AG10803 (cell line): Measurements from ENCODE around the gene CCDC183.

Experiments used
- DNase-seq: peaks from one replicate; pipeline ENCODE4 v3.0.0; 2010; ENCODE audit warnings: low read depth
- H3K4me3 ChIP-seq: 2 replicates; pipeline ENCODE4 v1.5.1; 2011; ENCODE audit warnings: mild to moderate bottlenecking, low read length, control low read depth
- TF ChIP-seq, protein P1 (sequence below): conservative IDR thresholded peaks from 2 replicates; pipeline ENCODE4 v1.5.1; 2011; ENCODE audit warnings: mild to moderate bottlenecking, low read length, control low read depth, inconsistent platforms

Gene CCDC183

GRCh38 chr9:136826188-136826541 lies 30.0 kb downstream of the CCDC183 start:
- TF ChIP-seq, protein P1, sequence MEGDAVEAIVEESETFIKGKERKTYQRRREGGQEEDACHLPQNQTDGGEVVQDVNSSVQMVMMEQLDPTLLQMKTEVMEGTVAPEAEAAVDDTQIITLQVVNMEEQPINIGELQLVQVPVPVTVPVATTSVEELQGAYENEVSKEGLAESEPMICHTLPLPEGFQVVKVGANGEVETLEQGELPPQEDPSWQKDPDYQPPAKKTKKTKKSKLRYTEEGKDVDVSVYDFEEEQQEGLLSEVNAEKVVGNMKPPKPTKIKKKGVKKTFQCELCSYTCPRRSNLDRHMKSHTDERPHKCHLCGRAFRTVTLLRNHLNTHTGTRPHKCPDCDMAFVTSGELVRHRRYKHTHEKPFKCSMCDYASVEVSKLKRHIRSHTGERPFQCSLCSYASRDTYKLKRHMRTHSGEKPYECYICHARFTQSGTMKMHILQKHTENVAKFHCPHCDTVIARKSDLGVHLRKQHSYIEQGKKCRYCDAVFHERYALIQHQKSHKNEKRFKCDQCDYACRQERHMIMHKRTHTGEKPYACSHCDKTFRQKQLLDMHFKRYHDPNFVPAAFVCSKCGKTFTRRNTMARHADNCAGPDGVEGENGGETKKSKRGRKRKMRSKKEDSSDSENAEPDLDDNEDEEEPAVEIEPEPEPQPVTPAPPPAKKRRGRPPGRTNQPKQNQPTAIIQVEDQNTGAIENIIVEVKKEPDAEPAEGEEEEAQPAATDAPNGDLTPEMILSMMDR = no peak
- no peak for DNase-seq
- no peak overlapping the region for H3K4me3 ChIP-seq

DNA sequence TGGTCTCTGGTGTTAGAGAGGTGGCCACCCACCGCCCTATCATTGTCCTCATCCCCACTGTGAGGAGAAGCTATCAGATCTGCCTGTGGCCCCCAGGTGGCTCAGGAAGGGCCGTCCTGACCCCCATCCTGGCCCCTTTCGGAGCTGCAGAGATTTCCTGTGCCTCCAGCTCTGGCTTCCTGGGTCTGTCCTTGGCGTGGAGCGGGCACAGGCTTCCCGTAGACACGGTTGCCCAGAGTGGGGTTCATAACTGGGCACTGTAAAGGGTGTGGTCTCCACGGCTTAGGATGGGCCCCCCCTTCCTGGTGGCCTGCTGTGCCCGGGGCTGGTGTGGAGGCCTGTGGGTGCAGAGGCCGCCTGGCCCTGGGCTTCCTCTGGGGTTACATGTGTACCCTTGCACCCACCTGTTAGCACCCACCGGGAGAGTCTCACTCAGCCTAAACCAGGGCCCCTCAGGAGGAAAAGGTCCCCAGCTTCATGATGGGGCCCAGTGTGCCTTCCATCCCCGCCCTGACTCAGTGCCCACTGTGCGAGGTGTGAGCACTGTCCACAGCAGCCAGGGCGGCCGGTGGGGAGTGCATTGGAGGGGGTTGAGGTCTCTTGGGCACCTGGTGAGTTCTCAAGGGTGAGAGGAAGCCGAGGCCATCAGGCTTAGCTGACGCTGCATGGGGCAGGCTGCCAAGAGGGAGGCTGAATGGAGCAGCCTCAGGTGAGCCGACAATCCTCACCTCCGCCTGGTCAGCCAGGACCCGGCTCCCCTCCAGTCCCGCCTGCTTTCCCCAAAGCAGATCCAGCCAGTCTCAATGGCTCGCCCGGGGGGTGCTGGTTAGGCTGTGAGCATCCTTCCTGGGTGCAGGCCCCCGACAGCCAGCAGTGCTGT lies 30.8 kb downstream of the CCDC183 start:
- H3K4me3 ChIP-seq = no peak overlapping the region
- TF ChIP-seq, protein P1 = no peak
- DNase-seq = no peak

DNA sequence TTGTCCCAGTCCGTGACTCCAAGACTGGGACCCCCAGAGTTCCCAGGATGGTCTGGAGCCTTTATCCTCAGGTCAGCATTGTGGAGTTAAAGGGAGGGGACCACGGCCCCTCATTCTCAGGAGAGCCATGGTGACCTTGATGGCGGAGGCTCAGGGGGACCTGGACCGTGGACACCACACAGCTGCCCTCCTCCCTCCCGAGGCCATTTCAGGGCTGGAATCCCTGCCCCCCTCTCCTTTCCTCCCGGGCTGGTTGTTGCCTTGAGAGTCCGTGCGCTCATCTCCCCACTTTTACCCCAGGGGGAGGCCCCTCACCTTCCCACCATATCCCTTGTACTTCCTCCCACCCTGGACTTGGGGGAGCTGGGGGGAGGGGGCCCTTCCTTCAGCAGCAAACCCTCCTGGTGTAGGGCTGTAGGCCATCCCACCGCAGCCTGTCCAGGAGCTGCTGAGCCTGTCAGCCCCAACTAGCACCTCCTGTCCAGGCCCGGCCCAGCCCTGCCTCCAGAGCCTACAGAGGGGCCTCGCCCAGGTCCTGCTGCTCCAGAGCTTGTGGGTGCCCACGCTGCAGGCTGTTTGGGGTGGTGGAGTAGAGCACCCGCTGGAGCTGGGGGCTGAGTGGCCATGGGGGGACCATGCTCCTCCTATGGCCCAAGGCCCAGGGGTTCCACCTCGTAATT lies 31.8 kb downstream of the CCDC183 start:
- DNase-seq = no peak
- H3K4me3 ChIP-seq = no peak overlapping the region
- TF ChIP-seq, protein P1 = no peak

DNA sequence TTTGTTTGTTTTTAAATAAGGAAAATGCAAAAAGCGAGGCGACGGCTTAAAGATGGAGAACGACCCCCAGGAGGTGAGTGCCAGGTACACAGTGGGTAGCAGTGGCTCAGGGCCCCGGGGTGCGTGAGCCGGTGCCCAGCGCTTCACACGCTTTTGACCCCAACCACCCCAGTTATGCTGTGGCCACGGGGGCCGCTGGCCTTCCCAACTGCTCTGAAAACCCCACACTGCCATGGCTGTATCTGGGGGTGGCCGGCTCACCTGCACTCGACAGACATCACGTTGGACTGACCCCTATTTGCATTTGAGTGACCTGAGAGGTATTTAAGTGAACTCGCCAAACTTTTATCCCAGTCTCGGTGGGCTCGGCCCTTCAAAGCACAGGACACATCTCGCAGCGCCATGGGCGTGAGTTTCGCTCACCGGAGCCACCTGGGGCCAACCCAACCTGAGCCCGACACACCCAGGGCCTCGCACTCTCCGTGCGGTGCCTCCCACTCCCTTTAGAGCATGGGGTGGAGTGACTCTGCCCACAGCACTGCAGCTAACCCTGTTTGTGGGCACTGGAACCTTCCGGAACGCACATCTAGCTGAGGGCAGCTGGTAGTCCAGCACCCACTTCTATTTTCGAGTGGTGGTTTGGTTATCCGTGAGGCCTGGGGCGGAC lies 32.5 kb downstream of the CCDC183 start:
- no peak for DNase-seq
- TF ChIP-seq, protein P1 = no peak
- no peak overlapping the region for H3K4me3 ChIP-seq

GRCh38 chr9:136829412-136829811 lies 33.3 kb downstream of the CCDC183 start:
- no peak for DNase-seq
- TF ChIP-seq, protein P1 = no peak
- H3K4me3 ChIP-seq = no peak overlapping the region

DNA sequence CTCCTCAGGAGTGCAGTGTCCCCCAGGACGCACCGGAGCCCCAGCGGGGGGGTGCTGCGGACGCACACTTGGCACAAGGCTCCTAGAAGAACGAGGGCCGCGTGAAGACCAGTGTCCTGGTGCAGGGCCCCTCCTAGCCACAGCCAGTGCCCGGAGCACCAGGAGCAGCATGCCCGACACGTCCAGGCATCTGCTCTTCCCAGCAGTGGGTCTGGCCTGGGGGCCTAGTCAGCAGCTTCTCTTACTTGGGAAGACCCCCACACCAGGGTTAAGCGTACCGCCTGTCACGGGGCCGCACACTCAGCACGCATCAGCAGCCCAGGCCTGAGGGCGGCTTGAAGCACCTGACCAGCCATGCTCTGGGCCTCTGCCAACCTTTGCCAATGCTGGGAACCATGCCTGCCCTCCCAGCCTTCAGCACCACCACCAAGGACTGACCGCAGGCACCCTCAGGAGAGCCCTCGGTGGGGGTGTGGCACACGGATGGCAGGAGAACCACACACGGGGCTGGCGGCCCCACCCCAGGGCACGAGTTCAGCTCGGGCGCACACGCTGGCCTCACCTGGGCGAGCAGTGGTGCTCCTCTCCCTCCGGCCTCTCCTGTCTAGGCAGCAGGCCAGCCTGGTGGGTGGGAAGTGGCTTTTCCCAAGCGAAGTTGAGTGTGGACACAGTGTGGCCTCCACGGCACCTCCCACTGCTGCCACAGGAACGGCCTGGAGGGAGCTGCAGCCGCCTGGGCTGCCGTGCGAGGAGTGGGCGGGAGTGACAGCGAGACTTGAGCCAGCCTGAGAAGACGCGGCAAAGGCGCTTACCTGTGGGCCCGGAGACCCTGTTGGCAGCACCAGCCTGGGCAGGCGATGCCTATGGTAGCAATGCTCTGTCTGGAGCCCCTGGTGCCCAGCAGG lies 34.1 kb downstream of the CCDC183 start:
- TF ChIP-seq, protein P1 = no peak
- DNase-seq = no peak
- H3K4me3 ChIP-seq = no peak overlapping the region
